HG02610 (cell line): ENCODE data around the gene CCN2.

Experiments used
- ATAC-seq: cut with Tn5 transposase; IDR thresholded peaks from one replicate; pipeline ENCODE4 v1.9.1; 2021; ENCODE audit warnings: mild to moderate bottlenecking, moderate library complexity; ENCODE audit not compliant: unreplicated experiment

CCN2 gene

GRCh38 chr6:131967948-131968347 is 16.8 kb upstream of the CCN2 start:
- ATAC-seq = no peak

- ATAC-seq = no peak
These were observed 15.3 kb upstream of the CCN2 start for GRCh38 chr6:131966443-131966842.

DNA sequence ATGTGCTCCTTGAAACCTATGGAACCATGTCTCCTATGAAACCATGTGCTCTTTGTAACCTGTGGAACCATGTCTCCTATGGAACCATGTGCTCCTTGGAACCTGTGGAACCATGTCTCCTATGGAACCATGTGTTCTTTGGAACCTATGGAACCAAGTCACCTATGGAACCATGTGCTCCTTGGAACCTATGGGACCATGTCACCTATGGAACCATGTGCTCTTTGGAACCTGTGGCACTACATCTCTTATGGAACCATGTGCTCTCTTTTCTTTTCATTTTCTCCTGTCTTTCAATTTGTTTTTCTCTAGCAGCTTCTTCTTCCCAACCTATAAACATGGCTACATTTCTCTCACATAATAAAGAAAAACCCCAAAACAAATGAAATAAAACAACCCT is 11.9 kb upstream of the CCN2 start:
- ATAC-seq = no peak

DNA sequence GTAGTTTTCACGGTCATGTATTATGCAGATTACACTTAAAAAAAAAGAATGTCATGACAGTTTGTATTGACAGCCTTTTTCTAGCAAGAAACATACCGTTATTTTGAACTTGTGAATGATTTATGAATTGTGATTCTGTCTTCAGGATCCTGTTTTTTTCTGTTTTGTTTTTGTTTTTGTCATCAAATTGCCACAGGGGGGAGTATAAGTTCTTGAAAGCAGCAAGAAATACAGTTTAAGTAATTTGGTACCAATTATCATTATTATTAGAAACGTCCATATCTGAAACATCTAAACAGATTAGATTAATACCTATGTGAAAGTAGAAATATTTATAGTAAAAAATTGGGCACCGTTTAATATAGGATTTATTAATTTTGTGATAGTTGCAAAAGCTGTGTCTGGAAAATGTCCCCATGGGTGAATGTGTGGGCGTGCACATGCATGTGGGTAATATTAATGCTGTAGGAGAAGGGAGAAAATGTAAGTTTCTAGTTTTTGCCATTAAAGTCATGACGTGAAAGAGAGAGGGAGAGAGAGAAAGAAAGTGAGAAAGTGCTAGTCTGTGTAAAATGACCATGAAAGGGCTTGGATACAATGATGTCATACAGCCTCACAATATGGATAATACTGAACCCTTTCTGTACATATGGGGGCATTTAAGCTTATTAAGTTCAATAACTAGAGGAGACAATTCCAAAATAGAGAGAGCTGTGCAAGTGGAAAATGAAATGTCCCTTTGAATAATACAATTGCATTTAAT is 9.4 kb upstream of the CCN2 start:
- ATAC-seq = no peak

GRCh38 chr6:131958542-131959470 is 7.6 kb upstream of the CCN2 start:
- ATAC-seq = no peak

GRCh38 chr6:131958095-131958494 is 6.9 kb upstream of the CCN2 start:
- no peak for ATAC-seq

DNA sequence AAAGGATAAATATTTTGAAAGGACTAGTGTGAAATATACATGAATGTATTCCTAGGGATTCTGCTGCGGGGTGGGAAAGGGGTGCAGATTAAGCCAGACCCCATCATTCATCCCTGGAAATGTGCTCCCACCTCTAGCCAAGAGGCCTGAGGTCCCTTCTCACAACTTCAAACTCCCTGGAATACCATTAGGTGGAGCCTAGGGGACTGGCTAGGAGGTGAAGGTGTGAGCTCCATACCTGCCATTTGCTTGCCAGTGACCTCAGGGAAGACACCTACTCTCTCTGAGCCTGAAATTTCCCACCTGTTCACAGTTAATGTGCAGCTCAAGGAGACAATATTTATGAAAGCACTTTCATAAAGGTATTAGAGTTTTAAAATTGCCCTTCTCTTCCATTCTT is 4.7 kb upstream of the CCN2 start:
- ATAC-seq = no peak

- no peak for ATAC-seq
These were observed 4.0 kb upstream of the CCN2 start for GRCh38 chr6:131955192-131955591.

- no peak for ATAC-seq
These were observed 3.6 kb upstream of the CCN2 start for GRCh38 chr6:131954775-131955107.

GRCh38 chr6:131954059-131954774 is 3.0 kb upstream of the CCN2 start:
- ATAC-seq = no peak

GRCh38 chr6:131952886-131953509 is 1.8 kb upstream of the CCN2 start:
- no peak for ATAC-seq

DNA sequence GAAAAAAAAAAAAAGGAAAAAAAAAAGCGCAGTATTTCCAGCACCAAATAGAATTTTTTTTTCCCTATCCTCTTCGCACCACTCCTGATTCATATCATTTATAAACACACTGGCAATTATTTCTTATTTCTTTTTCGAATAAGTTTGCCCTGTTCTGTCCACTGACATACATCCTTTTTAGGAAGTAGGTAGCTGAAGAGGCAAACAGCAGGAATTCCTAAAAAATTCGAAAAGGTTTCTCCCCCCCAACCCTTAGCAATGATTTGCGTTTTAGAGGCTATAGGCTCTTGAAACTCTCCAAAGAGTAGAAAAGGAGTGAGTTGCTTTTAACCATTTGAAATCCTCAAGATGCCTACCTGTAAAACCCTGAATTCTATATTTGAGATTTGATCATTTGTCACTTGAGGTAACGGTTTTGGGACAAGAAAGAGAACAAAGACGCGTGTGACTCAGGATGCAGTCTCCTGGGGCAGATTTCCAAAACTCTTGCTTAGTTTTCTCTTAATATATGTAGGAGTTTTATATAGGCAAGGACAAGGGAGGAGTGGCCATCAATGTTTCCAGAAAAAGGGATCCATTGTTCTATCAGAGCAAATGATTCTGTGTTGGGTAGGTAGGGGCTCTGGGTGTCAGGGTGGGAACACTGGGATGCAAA is 531 bp upstream of the CCN2 start:
- ATAC-seq = no peak

- ATAC-seq = peak; percentile 38
These were observed 1.0 kb downstream of the CCN2 start for GRCh38 chr6:131949909-131950766.

- ATAC-seq = no peak
These were observed 1.6 kb downstream of the CCN2 start for GRCh38 chr6:131949620-131949908.

DNA sequence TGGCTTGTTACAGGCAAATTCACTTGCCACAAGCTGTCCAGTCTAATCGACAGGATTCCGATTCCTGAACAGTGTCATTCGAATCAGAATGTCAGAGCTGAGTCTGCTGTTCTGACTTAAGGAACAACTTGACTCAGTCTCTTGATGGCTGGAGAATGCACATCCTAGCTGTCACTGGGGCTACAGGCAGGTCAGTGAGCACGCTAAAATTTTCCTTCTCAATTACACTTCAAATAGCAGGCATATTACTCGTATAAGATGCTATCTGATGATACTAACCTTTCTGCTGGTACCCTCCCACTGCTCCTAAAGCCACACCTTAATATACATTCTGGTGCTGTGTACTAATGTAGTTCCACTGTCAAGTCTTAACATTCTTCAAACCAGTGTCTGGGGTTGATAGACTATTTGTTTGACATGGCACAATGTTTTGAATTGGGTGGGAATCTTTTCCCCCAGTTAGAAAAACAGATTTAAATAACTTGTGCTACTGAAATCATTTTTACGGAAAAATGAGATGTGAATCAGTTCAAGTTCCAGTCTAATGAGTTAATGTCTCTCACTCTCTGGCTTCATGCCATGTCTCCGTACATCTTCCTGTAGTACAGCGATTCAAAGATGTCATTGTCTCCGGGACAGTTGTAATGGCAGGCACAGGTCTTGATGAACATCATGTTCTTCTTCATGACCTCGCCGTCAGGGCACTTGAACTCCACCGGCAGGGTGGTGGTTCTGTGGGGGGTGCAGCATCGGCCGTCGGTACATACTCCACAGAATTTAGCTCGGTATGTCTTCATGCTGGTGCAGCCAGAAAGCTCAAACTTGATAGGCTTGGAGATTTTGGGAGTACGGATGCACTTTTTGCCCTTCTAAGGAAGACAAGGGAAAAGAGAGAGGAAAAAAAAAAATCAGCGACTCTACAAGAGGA is 2.2 kb downstream of the CCN2 start:
- ATAC-seq = no peak

DNA sequence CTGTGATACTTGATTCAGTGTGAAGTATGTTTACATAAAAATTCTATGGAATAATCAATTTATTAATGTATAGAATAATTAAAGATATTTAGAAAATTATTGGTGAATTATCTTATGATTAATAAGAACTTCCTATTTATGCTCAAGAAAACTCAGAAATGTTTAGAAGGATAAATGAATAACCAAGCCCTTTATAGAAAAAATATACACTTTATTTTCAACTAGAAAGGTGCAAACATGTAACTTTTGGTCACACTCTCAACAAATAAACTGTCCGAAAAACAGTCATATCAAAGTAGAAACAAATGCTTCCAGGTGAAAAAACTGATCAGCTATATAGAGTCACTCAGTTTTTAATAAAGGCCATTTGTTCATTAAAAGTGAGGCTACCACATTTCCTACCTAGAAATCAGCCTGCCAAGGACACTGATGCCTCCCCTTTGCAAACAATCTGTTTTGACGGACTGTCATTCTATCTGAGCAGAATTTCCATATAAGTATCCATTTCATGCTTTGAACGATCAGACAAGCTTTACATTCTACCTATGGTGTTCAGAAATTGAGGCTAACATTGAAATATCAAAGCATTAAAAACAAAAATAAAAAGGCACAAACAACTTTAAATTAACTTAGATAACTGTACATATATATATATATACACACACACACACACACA is 3.0 kb downstream of the CCN2 start:
- no peak for ATAC-seq

- ATAC-seq = no peak
These were observed 3.9 kb downstream of the CCN2 start for GRCh38 chr6:131946992-131947955.
